HG03571 (cell line): ENCODE measurements around the gene LSG1.
"Not testable (repeated sequence)": the region's sequence is repeated elsewhere in the genome, so short reads cannot be mapped to it uniquely, and the experiment has no call there.

ENCODE experiments used
- ATAC-seq: cut with Tn5 transposase; IDR thresholded peaks from one replicate; pipeline ENCODE4 v1.9.1; 2021; ENCODE audit not compliant: unreplicated experiment

The LSG1 gene

DNA sequence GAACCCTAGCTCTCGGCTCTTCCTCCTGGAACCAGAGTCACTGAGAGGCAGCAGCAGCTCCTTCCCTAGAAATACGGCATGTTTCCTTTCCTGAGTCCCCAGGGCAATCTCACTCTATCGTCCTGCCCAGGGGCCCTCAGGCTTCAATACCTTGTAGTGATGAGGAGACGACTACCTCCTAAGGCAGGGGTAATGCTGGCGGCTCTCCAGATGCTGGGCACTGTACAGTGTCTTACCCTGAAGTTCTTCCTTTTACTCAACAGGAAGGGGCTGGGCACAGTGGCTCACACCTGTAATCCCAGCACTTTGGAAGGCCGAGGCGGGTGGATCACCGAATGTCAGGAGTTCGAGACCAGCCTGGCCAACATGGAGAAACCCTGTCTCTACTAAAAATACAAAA is 52.2 kb downstream of the LSG1 start:
- ATAC-seq, result no peak

DNA sequence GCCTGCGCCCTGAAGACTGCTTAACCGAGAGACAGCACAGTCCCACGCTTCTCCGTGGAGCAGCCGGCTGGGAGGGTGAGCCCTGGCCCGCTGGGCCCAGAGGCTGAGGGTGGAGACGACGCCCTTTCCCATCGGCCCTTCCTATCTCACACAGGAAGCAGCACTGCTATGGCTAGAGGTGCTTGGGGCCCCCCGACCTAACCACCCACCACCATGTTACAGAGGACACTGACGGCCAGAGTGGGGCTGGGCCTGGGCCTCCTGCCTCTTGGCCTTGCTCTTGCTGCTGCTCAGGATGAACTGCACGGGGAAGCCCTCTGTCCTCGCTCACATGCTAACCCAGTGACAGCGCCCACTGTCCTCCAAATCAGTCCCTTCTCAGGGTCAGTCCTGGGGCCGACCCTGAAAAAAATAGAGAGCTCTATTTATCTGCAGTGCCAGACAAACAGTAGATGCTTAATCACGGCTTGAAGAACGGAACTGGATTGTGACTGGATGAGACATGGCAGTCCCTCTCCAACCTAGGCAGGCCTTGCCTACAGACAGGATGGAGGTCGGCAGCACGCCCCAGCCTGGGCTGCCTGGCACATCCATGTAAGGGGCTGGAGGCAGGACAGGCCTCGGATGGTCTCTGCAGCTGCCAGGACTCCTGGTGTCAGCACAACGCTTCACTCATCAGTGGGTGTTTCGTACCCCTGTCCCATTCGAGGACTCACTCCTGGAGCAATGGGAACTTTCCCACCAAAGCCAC is 53.0 kb downstream of the LSG1 start:
- no peak for ATAC-seq

DNA sequence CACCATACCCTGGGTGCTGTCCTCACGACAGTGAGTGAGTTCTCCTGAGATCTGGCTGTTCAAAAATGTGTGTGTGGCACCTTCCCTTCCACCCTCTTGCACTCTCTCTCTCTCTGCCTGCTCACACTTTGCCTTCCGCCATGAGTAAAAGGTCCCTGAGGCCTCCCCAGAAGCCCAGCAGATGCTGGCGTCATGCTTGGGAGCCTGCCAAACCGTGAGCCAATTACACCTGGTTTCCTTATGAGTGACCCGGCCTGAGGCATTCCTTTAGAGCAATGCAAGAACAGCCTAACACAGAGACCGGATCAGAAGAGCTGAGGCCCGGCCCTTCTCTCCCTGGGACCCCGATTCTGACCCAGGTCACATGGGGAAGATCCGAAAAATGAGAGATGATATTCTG is 54.2 kb downstream of the LSG1 start:
- ATAC-seq, result no peak

DNA sequence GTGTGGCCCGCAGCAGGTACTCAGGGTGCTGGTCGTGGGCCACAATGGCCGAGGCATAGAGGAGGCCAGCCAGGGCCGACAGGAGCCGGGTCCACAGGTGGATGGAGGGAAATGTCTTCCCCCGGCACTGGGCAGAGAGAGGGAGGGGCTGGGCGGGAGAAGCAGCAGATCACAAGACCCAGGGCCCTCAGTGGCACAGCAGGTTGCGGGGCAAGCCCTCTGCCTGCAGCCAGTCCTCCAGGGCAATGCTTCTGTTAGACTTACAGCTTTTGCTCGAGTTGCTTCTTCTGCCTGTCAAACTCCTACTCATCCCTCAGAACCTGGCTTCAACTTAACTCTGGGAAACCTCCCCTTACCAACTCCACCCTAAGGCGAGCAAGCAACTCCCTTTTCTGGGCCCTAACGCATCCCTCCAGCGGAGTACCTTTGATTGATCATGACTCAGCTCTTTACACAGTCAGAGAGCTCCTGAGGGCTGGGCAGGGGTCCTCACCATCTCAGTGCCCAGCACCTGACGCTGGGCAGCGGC is 54.8 kb downstream of the LSG1 start:
- no peak for ATAC-seq

- no peak for ATAC-seq
Measured at GRCh38 chr3:194615226-194615625, 56.8 kb downstream of the LSG1 start.

DNA sequence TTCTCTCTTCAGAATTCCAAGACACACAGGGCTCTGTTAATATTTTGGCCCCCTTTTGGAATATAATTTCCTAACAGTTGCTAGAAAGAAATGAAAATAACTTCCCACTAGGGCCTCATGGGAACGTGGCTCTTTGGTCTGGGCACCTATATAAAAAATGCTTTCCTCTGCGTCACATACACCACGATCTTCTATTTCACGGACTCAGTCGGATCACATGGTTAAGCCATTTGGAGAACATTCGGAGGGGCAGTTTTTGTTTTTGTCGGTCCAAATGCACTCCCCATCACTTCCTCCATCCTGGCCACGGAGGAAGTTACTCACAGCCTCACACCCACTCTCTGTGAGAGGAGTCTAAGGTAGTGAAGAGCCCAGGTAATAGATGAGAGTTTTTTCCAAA is 59.8 kb downstream of the LSG1 start:
- ATAC-seq, result no peak

DNA sequence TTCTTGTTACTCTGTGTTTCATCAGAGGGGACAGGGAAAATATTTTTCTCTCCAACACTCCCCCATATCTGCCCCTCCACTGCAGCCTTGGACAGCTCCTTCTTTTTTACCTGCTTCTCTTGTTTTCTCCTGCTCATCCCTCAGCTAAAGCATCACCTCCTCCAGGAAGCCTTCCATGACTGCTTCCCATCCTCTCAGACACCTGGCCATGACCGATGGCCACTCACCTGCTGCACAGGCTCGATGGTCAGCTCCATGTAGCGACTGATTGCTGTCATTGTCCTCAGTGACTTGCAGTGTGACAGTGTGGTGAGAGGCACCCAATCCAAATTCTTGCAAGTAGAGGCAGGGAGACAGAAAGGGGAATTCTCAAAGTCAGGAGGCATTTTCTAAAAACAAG is 61.3 kb downstream of the LSG1 start:
- no peak for ATAC-seq

GRCh38 chr3:194609601-194610000 is 62.4 kb downstream of the LSG1 start:
- no peak for ATAC-seq

GRCh38 chr3:194608981-194609380 is 63.0 kb downstream of the LSG1 start:
- ATAC-seq, result no peak

DNA sequence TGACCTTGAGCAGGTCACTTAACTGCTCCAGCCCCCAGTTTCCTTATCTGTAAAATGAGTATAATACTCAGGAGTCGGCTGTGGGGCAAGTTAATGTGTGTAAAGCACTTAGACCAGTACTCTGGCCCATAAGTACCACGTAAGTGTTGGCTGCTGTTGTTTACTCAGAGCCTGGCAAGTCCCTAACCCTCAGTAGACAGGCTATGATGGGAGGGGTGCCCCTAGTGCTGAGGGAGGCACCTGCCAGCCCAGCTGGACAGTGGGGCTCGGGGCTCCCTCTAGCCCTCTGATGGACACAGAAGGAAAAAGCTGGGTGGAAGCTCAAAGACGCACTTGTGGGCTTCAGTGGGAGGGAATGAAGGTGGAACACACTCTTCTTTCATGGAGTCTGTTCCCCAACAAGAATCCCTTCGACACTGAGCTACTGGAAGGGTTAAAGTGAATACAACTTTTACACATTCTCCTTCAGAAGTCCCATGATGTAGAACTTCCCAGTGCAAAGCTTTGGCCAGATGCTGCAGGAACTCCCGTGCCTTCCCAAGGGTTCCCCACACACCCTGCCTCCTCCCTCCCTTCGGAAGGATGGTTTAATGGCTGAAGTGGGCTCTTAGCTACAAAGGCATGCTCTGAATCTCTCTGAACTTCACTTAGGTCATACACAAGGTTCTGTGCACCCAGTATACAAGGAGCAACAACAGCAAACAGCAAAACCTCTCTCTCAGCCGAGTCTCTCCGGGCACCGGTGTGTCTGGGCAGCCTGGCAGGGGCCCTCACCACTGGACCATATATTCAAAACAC is 64.2 kb downstream of the LSG1 start:
- no peak for ATAC-seq

- no peak for ATAC-seq
Measured at GRCh38 chr3:194606941-194607340, 65.0 kb downstream of the LSG1 start.

GRCh38 chr3:194606163-194606562 is 65.8 kb downstream of the LSG1 start:
- ATAC-seq, result no peak

GRCh38 chr3:194605314-194605713 is 66.7 kb downstream of the LSG1 start:
- not testable (repeated sequence) for ATAC-seq

GRCh38 chr3:194604837-194605236 is 67.2 kb downstream of the LSG1 start:
- ATAC-seq, result no peak

DNA sequence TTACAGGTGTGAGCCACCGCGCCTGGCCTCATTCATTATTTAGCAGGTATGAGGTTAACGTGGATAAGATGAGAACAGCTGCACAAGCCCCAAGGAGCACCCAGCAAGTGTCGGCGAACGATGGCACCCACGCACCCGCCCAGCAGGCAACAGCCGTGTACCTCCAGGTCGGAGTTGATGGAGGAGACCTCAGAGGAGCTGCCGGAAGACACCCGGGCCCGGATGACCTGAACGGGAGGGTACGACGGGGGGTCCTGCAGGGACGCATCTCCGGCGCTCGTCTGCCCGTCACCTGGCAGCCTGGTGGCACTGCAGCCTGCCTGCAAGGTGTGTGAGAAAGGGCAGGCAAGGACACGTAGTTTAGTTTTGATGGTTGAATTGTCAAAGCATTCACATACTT is 67.9 kb downstream of the LSG1 start:
- no peak for ATAC-seq

DNA sequence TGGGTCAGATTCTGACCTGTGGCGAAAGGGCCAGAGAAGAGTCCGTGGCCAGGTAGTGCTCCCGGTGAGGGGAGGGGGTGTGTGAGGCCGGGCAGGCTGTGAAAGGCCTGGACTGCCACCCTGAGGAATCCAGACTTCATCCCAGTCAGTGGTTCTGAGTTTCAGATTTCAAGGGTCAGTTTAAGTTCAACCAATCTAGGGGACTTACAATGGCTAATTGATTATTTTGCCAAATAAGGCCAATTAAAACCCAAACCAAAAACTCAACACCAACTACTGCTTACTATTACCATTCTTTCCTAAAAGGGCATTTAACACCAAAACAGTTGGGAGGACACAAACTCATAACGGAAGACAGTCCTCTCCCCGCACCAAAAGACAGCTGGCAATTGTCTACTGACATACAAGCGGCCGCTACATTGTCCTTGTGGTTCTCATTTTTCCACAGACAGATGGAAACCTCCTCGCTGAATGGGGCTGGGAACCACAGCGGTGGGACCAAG is 69.3 kb downstream of the LSG1 start:
- ATAC-seq, result no peak

- no peak for ATAC-seq
Measured at GRCh38 chr3:194598771-194599557, 73.0 kb downstream of the LSG1 start.

GRCh38 chr3:194596906-194597305 is 75.1 kb downstream of the LSG1 start:
- no peak for ATAC-seq

DNA sequence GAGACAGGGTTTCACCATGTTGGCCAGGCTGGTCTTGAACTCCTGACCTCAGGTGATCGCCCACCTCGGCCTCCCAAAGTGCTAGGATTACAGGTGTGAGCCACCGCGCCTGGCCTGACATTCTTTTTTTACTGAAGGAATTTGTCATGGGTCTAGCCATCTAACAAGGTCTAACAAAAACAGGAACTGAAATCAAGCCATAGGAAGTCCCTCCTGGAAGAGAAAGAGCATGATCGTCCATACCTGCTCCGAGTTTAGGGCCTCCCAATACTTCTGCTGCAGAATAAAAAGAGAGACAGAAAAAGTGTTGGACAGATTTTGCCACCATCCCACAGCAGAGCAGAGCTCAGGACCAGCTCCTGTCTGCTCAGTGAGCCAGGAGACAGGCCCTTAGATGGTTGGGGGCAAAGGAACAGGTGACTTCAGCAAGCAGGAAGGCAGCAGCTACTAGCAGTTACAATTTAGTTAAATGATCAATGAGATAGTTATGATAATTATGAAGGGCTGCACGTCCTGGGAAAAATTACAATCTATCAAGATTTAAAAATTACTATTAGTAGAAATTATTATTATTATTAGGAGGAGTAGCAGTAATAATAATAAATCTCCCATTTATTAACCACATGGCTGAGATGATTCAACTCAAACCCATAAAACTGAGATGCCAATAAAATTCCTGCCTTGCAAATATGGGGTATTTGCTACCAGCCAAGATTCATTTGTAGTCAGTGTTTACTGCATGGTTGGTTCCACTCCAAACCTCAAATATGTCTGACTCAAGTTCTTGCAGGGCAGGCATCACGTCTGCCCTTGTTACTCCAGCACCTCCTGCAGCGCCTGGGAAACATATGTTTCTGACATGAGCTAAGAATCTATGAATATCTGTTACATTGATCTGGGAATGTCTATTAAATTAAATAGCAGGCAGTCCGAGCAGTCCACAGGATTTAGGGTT is 78.9 kb downstream of the LSG1 start:
- ATAC-seq, result no peak
